HG03135 (cell line): Measurements from ENCODE around the gene ACER3.

ENCODE experiments used
- ATAC-seq: cut with Tn5 transposase; IDR thresholded peaks from one replicate; pipeline ENCODE4 v1.9.1; 2021; ENCODE audit warnings: mild to moderate bottlenecking, moderate library complexity; ENCODE audit not compliant: unreplicated experiment

The ACER3 gene

GRCh38 chr11:77071077-77071476, 210.4 kb downstream of the ACER3 start:
- no peak for ATAC-seq

- ATAC-seq = no peak
Observed at GRCh38 chr11:77071671-77072605, 211.2 kb downstream of the ACER3 start.

GRCh38 chr11:77072851-77073327, 212.2 kb downstream of the ACER3 start:
- ATAC-seq = no peak

- ATAC-seq = no peak
Observed at GRCh38 chr11:77073328-77074001, 212.7 kb downstream of the ACER3 start.

GRCh38 chr11:77074205-77074604, 213.5 kb downstream of the ACER3 start:
- no peak for ATAC-seq

GRCh38 chr11:77074626-77075221, 214.0 kb downstream of the ACER3 start:
- no peak for ATAC-seq

GRCh38 chr11:77075425-77075905, 214.7 kb downstream of the ACER3 start:
- ATAC-seq = no peak
